Measurements from ENCODE around the gene TMEM132D. TPM values are rescaled to one million over a fixed set of nuclear protein-coding genes. Genes with fewer than 3 reads are reported as not detected.

TMEM132D gene
- total RNA-seq, 1 experiment from 2014 or later, result not detected

GRCh38 chr12:129534966-129535750 lies 368.7 kb downstream of the TMEM132D start:
- no TSS peak for BruUV-seq (replicated peaks)
- ChIA-PET POLR2A (ENCODE audit: low non-redundant PET) (no interaction called here), CTCF (no interaction called here)
- H3K9me3 ChIP-seq (ENCODE audit: low read depth, low read length, poor library complexity, severe bottlenecking), result peaks cover 23% of the 10 kb centered on the region
- intact Hi-C loops (cut with micrococcal nuclease; ENCODE audit: unreplicated experiment), result no loop called here
- no peak for DNase-seq (ENCODE audit: low spot score)
- no peak for TF ChIP-seq CTCF (conservative IDR thresholded peaks at IDR 0.05; ENCODE audit: low read depth, low read length)
- no peak for TF ChIP-seq EZH2 (IDR thresholded peaks at IDR 0.05; ENCODE audit: borderline replicate concordance, low read depth, low read length, poor library complexity, severe bottlenecking)
- H3K4me1 ChIP-seq (ENCODE audit: insufficient read depth, low read length, poor library complexity, severe bottlenecking), result no peaks in the 10 kb centered on the region
- H3K4me3 ChIP-seq (ENCODE audit: low read depth, low read length, poor library complexity, severe bottlenecking), result no peak overlapping the region
- no peaks in the 10 kb centered on the region for H3K36me3 ChIP-seq (ENCODE audit: insufficient read depth, low read length, poor library complexity, severe bottlenecking)
- H3K27ac ChIP-seq (ENCODE audit: low read depth, low read length, poor library complexity, severe bottlenecking), result no peak overlapping the region
- H3K27me3 ChIP-seq (replicated peaks; ENCODE audit: insufficient read depth, low read depth, low read length, poor library complexity), result no peaks in the 10 kb centered on the region

- Histone ChIP-seq H3K27me3 (replicated peaks; ENCODE audit: insufficient read depth, low read depth, low read length, poor library complexity) (no peaks in the 10 kb centered on the region), H3K4me3 (ENCODE audit: low read depth, low read length, poor library complexity, severe bottlenecking) (no peak overlapping the region), H3K9me3 (ENCODE audit: low read depth, low read length, poor library complexity, severe bottlenecking) (peaks cover 20% of the 10 kb centered on the region), H3K27ac (ENCODE audit: low read depth, low read length, poor library complexity, severe bottlenecking) (no peak overlapping the region), H3K36me3 (ENCODE audit: insufficient read depth, low read length, poor library complexity, severe bottlenecking) (no peaks in the 10 kb centered on the region), H3K4me1 (ENCODE audit: insufficient read depth, low read length, poor library complexity, severe bottlenecking) (no peaks in the 10 kb centered on the region)
- BruUV-seq (replicated peaks), result no TSS peak
- intact Hi-C loops (cut with micrococcal nuclease; ENCODE audit: unreplicated experiment), result no loop called here
- CTCF ChIA-PET, result no interaction called here
- TF ChIP-seq EZH2 (IDR thresholded peaks at IDR 0.05; ENCODE audit: borderline replicate concordance, low read depth, low read length, poor library complexity, severe bottlenecking) (no peak), CTCF (conservative IDR thresholded peaks at IDR 0.05; ENCODE audit: low read depth, low read length) (no peak)
- POLR2A ChIA-PET (ENCODE audit: low non-redundant PET), result no interaction called here
- DNase-seq (ENCODE audit: low spot score), result no peak
Observed at GRCh38 chr12:129532707-129533499, 370.9 kb downstream of the TMEM132D start.

- Histone ChIP-seq H3K27ac (ENCODE audit: low read depth, low read length, poor library complexity, severe bottlenecking) (no peak overlapping the region), H3K27me3 (replicated peaks; ENCODE audit: insufficient read depth, low read depth, low read length, poor library complexity) (no peaks in the 10 kb centered on the region), H3K4me3 (ENCODE audit: low read depth, low read length, poor library complexity, severe bottlenecking) (no peak overlapping the region), H3K36me3 (ENCODE audit: insufficient read depth, low read length, poor library complexity, severe bottlenecking) (no peaks in the 10 kb centered on the region), H3K4me1 (ENCODE audit: insufficient read depth, low read length, poor library complexity, severe bottlenecking) (no peaks in the 10 kb centered on the region), H3K9me3 (ENCODE audit: low read depth, low read length, poor library complexity, severe bottlenecking) (peaks cover 12% of the 10 kb centered on the region)
- DNase-seq (ENCODE audit: low spot score), result no peak
- no TSS peak for BruUV-seq (replicated peaks)
- ChIA-PET CTCF (no interaction called here), POLR2A (ENCODE audit: low non-redundant PET) (no interaction called here)
- intact Hi-C loops (cut with micrococcal nuclease; ENCODE audit: unreplicated experiment), result no loop called here
- TF ChIP-seq CTCF (conservative IDR thresholded peaks at IDR 0.05; ENCODE audit: low read depth, low read length) (no peak), EZH2 (IDR thresholded peaks at IDR 0.05; ENCODE audit: borderline replicate concordance, low read depth, low read length, poor library complexity, severe bottlenecking) (no peak)
Observed at GRCh38 chr12:129532082-129532481, 371.7 kb downstream of the TMEM132D start.
